ENCODE data around the gene MUC5AC.
"Not testable (repeated sequence)": the region's sequence is repeated elsewhere in the genome, so short reads cannot be mapped to it uniquely, and the experiment has no call there.

The MUC5AC gene, protein sequence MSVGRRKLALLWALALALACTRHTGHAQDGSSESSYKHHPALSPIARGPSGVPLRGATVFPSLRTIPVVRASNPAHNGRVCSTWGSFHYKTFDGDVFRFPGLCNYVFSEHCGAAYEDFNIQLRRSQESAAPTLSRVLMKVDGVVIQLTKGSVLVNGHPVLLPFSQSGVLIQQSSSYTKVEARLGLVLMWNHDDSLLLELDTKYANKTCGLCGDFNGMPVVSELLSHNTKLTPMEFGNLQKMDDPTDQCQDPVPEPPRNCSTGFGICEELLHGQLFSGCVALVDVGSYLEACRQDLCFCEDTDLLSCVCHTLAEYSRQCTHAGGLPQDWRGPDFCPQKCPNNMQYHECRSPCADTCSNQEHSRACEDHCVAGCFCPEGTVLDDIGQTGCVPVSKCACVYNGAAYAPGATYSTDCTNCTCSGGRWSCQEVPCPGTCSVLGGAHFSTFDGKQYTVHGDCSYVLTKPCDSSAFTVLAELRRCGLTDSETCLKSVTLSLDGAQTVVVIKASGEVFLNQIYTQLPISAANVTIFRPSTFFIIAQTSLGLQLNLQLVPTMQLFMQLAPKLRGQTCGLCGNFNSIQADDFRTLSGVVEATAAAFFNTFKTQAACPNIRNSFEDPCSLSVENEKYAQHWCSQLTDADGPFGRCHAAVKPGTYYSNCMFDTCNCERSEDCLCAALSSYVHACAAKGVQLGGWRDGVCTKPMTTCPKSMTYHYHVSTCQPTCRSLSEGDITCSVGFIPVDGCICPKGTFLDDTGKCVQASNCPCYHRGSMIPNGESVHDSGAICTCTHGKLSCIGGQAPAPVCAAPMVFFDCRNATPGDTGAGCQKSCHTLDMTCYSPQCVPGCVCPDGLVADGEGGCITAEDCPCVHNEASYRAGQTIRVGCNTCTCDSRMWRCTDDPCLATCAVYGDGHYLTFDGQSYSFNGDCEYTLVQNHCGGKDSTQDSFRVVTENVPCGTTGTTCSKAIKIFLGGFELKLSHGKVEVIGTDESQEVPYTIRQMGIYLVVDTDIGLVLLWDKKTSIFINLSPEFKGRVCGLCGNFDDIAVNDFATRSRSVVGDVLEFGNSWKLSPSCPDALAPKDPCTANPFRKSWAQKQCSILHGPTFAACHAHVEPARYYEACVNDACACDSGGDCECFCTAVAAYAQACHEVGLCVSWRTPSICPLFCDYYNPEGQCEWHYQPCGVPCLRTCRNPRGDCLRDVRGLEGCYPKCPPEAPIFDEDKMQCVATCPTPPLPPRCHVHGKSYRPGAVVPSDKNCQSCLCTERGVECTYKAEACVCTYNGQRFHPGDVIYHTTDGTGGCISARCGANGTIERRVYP (N-terminal part only)

DNA sequence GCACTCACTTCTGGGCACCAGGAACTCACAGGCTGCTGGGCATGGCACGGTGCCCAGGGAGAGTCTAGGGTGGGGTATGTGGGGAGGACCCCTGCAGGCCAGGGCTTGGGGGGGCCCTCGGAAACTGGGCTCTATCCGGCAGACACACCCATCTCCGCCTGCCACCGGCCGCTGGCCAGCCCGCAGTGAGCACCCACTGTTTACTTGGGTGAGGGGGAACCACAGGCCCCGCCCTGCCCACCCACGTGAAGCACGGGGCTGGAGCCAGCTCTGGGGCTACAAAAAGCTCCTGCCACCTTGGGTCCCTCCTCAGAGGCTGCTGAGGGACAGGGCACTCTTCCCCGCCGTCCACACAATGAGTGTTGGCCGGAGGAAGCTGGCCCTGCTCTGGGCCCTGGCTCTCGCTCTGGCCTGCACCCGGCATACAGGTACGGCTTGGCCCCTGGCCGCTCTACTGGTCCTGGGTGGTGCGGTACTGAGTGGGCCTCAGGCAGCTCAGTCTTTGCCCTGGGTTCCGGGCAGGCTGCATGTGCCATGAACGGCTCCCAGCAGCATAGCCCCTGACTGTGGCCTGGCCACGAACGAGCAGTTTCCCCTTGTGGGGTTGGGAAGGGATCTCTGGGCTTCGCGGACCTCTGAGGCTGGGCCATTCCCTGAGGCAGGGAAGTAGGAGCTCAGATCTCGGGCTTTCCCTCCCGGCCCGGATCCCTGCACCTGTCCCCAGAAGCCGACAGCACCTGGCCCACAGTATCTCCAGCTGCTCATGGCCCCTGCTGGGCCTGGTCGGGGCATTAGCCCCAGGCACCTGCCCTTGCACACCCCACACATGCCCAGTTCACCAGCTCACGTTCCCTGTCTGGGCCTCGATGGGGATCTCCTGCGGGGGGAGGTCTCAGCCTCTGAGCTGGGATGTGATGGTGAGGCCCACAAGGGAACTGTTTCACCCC lies at the start of gene MUC5AC:
TSS of gene MUC5AC (plus strand) at position 309 of the 947 bp plus-strand sequence. CDS start at position 356, 47 bp downstream.
- peak; percentile 37 for DNase-seq

DNA sequence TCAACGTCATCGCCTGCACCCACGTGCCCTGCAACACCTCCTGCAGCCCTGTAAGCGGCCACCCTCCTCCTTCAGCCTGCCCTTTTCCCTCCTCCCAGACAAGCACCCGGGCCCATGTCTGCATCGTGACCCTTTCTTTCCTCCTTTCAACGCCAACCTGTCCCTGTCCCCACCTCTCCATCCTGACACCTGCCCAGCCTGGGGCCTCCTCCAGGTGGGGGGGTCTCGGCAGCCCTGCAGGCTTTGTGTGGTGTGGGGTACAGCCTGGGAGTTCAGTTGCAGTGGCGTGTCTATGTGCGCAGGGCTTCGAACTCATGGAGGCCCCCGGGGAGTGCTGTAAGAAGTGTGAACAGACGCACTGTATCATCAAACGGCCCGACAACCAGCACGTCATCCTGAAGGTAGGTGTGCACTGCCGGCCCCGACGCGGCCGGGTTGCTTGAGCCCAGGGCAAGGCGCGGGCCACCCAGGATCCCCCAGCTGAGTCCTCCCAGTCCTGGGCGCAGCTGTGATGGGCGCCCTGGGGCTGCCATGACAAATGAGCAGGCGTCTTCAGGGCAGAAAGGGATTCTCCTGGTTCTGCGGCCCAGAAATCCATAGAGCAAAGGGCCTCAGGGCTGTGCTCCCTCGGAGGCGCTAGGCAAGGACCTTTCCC lies 49.4 kb upstream of the MUC5AC start:
- DNase-seq, result no peak

DNA sequence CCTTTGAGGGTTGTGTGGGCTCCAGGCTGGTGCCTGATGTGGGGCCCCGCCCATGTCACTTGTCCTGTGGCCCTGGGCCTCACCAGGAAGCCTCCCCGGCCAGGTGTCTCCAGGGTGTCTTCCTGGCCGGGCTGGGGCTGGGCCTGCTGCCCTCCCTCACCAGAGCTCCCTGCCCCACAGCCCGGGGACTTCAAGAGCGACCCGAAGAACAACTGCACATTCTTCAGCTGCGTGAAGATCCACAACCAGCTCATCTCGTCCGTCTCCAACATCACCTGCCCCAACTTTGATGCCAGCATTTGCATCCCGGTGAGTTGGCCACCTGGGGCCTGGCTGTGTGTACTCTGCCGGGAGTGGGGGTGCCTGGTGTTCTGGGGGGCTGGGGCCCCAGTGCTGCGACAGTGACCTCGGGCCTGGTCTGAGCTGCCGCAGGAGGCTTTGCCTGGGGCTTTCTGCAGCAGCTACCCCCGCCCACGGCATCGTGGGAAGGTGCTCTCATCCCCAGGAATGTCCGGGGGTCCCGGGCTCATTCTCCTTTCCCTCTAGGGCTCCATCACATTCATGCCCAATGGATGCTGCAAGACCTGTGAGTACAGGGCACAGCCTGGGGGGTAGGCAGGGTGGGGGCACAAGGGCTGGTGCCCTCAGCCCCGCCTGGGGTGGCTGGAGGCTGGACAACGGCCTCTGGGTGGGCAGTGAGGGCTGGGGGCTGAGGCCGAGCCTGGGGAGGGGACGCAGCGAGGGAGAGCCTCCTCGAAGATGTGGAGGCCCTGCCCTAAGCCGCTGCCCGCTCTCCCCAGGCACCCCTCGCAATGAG lies 48.4 kb upstream of the MUC5AC start:
- no peak for DNase-seq

DNA sequence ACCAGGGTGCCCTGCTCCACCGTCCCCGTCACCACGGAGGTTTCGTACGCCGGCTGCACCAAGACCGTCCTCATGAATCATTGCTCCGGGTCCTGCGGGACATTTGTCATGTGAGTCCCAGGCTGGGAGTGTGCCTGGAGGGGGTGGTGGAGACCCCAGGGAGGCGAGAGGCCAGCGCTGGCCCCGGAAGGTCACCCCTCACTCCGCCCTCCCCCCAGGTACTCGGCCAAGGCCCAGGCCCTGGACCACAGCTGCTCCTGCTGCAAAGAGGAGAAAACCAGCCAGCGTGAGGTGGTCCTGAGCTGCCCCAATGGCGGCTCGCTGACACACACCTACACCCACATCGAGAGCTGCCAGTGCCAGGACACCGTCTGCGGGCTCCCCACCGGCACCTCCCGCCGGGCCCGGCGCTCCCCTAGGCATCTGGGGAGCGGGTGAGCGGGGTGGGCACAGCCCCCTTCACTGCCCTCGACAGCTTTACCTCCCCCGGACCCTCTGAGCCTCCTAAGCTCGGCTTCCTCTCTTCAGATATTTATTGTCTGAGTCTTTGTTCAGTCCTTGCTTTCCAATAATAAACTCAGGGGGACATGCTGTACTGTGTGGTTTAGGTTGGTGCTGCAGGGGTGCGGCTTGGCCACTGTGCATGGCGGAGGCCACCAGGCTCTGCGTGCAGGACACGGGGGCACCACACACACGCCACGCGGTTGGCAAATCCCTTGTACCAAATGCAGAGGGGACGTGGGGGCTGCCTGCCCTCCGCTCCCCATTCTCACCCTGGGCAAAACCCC lies 47.6 kb upstream of the MUC5AC start:
- no peak for DNase-seq

DNA sequence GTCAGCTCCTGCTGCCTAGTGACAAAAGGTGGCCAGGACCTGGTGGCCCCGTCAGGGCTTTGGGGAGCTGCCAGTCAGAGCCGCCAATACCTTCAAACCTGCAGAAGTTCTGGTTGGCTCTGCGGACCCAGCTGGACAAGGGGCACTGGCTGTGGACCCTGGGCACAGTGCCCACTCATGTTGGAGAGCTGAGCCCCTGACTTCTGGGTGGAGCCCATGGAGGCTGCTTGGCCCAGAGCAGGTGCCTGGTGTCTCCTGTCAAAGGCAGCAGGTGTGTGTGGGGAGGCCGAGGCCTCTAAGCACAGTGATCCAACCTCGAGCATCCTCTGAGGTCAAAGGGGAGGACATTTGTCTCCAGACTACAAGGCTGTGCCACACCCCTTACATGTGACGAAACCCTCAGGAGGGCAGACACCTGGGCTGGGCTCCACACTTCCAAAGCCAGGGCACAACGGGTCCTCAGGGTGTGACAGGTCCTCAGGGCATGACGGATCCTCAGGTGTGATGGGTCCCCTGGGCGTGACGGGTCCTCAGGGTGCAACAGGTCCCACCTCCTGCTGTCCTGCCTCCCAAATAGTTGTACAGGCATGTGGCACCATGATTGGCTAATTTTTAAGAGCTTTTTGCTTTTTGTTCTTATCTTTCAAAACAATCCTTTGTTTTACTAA lies 46.1 kb upstream of the MUC5AC start:
- DNase-seq, result no peak

DNA sequence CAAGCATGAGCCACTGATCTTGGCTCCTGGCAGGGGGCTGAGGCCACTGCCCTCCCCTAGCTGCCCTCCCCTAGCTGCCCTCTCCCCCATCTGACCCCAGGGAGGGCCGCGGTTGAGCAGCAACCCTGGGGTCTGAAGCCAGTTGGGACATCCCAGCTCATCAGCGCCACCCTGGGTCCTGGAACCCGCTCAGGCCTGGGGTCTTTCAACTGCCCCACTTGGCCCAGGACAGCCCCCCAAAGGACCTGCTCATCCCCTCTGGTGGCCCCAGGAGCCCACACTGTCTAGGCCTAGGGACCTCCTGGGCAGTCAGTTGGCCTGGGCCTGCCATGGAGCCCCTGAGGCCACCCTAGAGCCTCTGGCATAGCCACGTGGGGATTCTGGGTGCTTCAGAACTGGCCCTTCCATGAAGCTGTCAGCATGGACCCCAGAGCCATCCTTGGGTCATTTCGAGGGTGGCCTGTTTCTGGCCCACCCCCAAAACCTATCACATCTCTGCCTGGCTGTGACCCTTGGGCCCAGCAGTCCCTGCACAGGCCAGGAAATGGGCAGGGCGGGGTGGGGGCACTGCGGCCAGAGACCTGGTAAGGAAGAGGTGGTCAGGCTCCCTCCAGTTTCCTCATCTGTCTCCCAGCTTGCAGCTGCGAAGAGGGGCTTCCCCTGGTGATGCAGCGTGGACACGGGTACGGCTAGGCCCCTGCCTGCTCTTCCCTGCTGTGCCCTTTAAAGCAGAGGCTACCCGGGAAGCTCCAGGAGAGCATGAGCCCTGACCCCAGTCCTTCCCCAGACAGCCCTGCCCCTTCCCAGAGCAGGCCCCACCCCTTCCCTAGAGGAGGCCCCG lies 45.2 kb upstream of the MUC5AC start:
- DNase-seq, result no peak

DNA sequence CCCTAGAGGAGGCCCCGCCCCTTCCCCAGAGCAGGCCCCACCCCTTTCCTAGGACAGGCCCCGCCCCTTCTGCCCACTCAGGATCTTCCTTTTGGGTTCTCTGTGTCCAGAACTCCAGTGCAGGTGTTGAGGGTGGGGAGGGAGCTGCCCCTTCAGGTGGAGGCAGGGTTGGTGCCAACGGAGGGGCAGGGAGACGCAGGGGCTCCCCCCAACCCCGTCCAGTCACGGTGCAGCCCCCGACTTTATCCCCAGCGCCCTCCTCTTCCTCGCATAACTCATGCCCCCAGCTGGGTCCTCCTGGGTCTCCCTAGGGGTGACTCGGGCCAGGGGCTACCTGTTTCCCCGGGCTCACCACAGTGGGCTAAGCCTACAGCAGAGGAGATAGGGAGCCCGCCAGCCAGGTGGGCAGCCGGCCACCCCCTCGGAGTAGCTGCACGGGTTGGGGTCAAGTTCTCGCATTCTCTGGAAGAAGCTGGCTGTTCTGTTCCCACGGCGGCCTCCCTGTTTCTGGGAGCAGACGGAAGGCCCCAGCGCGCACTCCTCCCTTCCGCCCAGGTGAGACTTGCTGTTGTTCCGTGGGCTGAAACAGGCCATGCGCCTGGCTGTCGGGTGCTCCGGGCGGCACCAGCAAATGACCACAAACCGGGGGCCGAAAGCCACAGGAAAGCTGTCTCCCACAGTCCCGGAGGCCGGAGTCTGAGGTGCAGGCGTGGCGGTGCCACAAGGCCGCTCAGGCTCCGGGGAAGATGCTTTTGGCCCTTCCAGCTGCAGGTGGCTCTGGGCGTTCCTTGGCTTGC lies 44.1 kb upstream of the MUC5AC start:
- DNase-seq, result no peak

DNA sequence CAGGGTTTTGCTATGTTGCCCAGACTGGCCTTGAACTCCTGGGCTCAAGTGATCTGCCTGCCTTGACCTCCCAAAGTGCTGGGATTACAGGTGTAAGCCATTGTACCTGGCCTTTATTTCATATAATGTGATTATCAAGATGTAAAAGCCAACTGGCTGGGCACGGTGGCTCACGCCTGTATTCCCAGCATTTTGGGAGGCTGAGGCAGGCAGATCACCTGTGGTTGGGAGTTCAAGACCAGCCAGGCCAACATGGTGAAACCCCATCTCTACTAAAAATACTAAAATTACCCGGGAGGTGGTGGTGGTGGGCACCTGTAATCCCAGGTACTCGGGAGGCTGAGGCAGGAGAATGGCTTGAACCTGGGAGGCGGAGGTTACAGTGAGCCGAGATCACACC lies 42.5 kb upstream of the MUC5AC start:
- DNase-seq, result not testable (repeated sequence)

DNA sequence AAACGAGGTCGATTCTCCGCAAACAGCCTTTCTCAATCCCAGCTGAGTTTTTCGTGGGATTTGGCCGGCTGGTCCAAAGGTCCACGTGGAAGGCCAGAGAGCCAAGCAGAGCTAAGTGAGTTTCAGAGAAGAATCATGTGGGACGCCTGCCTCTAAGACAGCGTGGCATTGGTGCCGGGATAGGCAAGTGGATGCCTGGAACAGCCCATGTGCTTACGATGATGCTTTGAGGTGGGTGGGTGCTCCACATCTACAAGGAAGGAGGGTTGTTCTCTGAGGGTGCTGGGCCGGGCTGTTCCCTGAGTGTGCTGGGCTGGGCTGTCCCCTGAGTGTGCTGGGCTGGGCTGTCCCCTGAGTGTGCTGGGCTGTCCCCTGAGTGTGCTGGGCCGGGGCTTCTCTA lies 41.6 kb upstream of the MUC5AC start:
- no peak for DNase-seq

DNA sequence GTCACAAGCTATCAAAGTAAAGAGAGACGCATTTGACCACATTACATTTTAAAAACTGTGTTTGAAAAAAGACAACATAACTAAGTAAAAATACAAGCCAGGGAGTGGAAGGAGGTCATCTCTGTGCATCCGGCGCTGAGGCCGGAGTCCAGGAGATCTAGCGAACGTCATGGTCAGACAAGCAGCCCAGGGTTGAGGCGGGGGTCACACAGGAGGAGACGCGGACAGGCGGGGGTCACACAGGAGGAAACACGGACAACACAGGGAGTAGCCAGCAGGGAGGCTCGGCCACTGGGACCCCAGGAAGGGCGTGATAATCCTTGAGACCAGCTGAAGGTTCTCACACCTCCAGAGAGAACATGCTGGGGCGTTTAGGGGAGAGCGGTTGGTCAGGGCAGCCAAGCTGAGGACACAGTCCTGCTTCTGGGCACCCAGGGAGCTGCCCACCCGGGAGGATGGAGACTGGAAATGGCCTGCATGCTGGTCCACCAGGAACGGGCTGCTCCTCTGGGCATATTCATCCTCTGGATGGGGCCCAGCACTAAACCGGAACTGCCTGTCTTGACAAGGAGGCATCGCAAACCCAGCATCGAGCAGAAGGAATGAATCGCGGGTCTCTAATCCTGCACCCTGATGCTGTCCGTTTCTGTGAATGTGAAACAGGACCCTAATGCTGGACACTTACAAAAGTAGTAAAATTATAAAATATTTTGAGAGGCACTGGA lies 40.9 kb upstream of the MUC5AC start:
- no peak for DNase-seq

DNA sequence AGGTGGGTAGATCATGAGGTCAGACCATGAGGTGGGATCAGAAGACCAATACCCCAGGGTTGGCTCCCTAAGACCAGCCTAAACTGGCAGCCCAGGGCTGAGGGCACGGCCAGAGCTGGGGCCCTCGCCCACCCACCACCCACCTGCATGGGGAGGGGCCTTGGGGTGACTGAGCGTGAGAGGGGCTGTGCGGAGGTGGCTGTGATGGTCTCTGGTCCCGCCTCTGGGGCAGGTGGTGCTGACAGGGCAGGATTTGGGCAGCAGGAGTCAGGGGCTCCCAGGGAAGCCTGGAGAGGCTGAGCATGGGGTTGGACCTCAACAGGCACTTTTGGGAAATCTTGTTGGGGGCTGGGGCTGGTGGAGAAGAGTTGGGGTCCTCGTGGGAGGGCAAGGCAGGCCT lies 39.8 kb upstream of the MUC5AC start:
- no peak for DNase-seq

DNA sequence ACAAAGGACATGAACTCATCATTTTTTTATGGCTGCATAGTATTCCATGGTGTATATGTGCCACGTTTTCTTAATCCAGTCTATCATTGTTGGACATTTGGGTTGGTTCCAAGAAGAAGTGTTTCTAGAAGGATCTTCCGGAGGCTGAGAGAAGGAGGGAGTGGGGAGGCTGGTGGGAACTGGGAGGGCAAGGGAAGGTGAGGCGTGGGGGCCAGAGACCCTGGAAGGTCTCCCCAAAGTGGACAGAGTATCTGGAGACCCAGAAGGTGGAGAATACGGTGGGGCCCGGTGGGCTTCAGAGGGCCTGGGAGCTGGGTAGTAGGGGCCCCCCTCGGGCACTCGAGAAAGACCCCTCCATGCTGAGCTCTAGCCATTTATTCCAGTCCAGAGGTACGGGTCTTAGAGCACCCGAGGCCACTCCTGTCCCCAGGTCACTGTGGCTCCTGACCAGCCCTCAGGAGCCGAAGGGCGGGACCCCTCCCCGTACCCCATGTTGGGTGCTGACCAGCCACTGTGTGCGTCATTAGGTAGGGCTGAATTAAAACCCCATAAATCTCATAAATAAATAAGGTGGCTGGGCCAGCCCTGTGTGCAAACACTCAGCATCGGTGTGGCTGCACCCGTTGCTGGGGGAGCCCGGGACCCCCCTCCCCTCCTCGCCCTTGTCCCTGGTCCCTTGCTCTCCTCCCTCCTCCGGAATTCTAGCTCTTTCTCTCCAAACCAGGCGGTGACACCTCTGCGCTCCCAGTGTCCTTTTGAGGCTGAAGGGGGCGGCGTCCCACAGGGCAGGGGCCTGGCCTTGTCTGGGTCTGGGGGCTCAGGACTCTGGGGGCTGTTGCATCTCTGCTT lies 38.8 kb upstream of the MUC5AC start:
- DNase-seq, result no peak

DNA sequence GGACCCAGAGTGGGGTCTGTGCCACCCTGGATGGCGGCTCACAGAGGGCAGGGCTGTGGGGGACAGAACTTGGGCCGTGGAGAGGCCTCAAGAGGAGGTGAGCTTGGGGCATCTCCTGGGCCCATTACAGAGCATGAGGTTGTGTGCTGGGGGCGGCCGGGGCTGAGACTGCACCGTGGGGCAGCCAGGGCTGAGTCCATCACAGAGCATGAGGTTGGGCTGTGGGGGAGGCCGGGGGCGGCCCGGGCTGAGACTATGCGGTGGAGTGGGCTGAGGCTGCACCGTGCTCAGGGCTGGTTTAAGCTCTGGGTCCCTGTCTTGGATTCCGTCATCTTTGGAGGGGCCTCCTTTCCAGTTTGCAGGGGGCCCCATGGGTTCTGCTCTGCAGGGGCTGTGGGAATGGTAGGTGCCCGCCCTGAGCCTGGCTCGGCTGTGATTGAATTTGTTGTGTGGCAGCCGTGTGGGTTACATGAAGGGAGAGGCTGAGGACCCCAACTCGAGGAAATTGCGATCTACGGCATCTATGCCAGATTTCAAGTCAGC lies 38.1 kb upstream of the MUC5AC start:
- DNase-seq, result no peak

DNA sequence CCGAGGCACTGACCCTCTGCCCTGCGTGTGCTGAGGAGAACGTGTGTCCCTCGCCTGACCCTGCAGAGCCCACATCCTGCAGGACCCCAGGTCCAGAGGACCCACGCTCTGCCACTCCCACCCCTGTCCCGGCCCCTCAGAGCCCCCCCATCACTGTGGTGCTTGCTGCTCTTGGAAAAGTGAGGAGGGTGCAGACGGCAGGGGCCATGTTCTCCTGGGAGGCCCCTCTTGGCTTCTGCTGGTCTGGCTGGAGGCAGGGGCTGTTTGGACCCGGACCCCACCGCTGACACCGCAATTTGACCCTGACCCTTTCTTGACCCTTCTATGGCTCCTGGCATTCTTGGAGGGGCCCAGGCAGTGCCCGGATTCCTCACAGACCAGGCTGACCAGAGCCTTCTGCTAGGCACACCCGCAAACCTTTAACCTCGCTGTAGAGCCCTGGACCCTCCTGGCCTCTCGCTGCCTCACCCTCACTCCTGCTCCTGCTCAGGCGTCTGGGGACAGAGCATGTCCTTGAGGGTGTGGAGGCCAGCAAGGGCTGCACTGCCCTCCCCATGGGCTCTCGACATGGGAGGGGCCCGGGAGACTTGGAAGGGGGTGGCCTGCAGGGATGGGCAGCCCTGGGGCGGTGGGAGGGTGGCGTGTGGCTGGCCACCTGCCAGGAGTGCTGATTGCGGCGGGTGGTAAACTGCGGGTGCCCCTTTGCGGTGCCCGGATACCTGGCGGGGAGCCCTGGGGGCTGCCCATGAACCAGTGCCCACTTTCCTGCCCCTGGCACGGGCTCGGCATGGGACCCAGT lies 37.0 kb upstream of the MUC5AC start:
- DNase-seq, result no peak
